Measurements from ENCODE around the gene NPIPB8.
"Not testable (repeated sequence)": the region's sequence is repeated elsewhere in the genome, so short reads cannot be mapped to it uniquely, and the experiment has no call there.

Gene NPIPB8

DNA sequence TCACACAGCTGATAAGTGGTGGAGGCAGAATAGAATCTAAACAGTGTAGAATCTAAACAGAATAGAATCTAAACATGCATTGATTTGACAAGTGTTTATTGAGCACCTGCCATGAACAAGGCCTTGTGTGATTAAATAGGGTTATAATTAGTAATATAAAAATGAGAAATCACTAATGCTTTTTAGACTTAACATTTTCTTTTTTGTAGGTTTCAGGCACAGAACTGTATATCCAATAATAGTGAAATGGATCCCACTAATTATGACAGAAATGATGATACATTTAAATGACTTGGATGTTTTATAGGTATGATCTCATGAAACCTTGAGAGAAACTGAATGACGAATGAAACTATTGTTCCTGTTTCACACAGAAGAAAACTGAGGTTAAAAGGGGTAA, at the start of gene NPIPB8:
NPIPB8 (plus strand) TSS at position 301 of the 400 bp plus-strand sequence. CDS start 296 bp downstream, outside the sequence.
- not testable (repeated sequence) for DNase-seq (ENCODE audit: low read depth in 2 of 2)

DNA sequence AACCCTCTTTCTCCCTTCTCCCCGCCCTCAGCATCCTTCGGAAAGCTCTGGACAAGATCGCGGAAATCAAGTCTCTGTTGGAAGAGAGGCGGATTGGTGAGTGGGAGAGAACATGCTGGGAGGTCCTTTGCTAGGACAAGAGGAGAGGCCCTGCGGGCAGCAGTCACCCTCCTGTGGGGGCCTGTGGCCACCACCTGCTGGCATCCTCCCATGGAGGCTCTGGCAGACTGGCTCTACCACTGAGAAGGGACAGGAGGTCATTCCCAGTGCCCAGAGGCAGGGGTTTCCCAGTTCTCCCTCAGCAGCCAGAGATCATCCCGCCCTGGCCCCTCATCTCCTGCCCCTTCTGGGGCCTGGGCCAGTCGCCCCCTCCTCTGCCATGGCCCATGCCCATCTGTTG, 48.8 kb upstream of the NPIPB8 start:
- no peak for DNase-seq (ENCODE audit: low read depth in 2 of 2)

DNA sequence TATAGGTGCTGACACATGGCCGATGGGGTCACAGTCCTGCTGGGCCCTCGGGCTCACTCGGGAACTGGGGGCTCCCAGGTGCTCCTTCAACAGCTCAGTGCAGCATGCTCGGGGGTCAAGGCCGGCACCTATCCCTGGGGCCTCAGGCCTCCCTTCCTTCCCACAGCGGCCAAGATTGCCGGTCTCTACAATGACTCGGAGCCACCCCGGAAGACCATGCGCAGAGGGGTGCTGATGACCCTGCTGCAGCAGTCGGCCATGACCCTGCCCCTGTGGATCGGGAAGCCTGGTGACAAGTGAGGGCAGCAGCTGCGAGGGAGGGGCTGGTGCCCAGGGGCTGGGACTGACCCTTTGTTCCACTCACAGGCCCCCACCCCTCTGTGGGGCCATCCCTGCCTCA, 47.9 kb upstream of the NPIPB8 start:
- no peak for DNase-seq (ENCODE audit: low read depth in 2 of 2)

DNA sequence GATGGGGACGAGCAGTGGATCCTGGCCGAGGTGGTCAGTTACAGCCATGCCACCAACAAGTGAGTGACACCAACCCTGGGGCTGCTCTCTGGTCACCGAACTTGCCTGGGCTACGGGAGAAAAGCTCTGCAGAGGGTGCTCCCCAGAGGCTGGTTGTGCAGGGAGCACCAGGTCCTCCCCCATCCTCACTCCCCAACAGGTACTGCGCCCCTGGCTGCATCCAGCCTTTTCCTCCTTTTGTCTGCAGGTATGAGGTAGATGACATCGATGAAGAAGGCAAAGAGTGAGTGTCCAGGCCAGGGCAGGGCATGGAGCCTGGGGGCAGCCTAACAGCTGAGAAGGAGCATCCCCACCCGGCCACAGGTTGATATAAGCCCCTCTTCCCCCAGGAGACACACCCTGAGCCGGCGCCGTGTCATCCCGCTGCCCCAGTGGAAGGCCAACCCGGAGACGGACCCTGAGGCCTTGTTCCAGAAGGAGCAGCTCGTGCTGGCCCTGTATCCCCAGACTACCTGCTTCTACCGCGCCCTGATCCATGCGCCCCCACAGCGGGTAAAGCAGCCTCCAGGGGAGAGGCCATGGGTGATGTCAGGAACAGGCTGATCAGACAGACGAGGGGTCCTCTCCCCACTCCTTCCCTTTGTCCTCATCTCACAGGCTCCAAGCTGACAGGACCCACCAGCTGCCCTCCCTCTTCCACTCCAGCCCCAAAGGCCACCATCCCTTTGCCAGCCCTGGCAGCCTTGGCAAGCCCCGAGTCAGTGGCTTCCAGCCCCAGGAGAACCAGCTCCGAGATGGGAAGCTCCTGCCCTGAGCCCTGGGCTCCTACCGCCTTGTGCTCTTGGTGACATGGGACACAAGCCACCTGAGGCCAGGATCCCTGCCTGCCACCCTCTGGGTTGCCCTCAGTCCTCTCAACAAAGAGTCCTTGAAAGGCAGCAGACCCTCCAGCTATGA, 47.2 kb upstream of the NPIPB8 start:
- no peak for DNase-seq (ENCODE audit: low read depth in 2 of 2)

DNA sequence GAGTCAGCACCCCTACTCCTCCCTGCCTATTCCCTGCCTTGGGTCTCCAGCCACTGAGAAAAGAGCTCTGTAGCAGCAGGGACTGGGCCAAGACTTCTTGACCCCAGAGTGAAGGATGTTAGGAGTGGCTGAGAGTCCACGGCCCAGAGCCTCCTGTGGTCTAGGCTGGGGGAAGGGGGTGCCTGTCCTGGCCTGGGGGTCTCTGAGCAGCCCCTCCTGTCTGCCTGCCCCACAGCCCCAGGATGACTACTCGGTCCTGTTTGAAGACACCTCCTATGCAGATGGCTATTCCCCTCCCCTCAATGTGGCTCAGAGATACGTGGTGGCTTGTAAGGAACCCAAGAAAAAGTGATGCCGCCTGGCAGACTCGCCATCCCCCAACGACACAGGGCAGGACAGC, 46.5 kb upstream of the NPIPB8 start:
- DNase-seq (ENCODE audit: low read depth in 2 of 2): no peak

DNA sequence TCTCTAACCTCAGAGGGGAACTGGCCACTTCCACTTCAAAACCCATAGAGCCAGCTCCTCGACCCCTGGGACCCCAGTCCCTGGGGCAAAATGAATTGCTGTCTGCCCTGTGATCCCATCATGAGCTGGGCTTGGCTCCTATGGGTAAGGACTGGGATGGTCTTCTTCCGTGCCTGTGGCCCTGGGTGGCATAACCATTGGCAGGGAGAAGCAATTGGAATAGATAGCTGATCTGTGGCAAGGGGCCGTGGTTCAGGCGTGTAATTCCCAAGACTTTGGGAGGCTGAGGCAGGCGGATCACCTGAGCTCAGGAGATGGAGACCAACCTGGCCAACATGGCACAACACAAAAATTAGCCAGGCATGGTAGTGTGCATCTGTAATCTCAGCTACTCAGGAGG, 45.4 kb upstream of the NPIPB8 start:
- DNase-seq (ENCODE audit: low read depth in 2 of 2): no peak

DNA sequence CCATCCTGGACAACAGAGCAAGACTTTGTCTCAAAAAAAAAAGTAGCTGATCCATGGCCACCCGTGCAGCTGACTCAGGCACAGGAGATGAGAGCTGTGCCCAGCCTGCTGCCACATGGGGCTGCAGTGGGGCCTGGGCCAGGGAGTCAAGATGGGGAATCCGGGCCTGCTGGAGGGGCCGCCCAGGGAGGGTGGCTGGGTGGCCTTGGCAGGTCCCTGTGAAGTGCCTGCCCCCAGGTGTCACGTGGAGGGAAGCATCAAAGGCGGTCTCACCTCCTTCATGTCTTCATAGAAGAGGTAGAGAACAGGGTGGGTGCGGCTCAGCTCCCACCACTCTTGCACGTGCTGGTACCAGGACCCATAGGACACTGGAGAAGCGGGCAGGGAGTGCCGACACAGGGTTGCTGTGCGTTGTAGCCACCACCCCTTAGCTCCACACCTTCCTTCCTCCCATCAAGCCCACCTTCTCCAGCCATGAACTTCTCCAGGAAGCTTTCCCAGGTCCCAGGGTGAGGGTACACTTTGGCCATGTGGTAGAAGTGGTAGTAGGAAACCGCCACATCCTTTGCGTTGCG, 44.8 kb upstream of the NPIPB8 start:
- DNase-seq (ENCODE audit: low read depth in 2 of 2): no peak

DNA sequence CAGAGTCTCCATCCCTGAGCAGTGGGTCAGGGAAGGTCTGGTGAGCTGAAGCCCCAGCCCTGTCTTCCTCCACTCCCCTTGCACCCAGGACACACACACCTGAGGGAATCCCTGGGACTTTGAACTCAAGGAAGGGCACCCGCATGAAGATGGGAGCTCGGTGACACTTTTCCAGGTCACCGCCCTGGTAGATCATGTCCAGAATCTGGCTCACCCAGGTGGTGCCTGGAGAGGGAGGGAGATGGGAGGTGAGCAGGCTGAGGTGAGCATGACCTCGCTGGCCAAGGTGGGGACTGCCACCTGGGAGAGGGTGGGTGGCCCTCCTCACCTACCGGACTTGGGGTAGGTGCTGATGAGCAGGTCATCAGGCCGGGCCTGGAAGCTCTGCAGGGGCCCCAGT, 42.4 kb upstream of the NPIPB8 start:
- not testable (repeated sequence) for DNase-seq (ENCODE audit: low read depth in 2 of 2)

DNA sequence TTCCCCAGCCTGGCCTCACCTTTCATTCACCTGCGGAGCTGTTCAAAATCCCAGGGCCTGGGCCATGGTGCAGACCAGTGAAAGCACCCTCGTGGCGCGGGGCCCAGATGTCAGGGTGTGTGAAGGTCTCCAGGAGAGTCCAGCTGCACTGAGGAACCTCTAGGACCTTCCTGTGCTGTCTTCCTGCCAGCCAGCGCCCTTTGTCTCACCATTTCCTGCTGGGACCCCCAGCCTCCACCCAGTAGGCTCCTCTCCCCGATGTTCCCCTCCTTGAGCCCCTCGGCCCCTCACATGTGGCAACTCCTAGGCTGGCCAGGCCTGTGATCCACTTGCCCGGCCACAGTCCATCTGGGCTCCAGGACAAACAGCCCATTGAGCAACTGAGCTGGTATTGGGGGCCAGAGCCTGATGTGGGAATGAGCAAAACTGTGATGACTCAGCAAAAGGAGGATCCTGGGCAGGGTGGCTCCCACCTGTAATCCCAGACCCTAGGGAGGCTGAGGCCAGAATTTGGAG, 41.7 kb upstream of the NPIPB8 start:
- DNase-seq (ENCODE audit: low read depth in 2 of 2): no peak

DNA sequence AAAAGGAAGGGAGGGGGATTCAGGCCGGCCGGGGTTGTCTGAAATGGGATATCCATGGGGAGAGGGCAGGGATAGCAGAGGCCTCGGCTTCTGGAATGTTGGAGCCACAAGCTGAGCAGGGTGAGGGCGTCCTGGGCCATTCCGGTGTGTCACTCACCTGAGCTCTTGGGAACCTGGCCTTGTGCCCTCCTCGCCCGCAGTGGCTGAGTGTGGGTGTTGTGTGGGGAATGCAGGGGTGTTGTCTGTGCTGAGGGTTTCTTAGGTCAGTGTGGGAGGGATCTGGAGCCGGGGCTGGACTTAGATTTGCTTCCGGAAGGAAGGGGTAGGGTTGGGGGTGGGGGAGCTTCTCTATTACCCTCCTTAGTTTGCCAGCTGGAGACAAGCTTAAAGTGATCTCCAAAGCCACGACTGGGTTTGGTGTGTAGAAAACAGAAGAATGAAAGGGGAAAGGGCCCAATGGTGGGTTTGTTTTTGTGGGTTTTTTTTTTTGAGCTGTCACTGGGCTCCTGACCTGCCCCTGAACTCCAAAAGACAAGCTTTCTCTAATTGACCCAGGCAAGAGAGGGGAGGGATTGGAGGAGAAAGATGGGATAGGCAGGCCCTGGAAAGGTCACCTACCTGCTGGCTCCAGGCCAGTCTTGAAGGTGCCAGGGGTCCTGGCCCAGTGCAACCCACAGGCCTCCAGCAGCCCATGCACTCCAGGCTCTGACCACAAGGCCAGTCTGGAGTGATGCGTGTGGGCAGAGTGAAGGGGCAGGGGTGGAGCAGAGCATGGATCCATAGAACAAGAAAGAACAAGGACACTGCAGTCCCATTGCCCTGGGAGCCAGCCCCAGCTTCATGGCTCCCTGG, 40.8 kb upstream of the NPIPB8 start, which contains the start of gene SULT1A2:
SULT1A2 (minus strand) TSS at position 211 of the 852 bp plus-strand sequence. CDS start 1,120 bp downstream, outside the sequence.
- DNase-seq (ENCODE audit: low read depth in 2 of 2): no peak

DNA sequence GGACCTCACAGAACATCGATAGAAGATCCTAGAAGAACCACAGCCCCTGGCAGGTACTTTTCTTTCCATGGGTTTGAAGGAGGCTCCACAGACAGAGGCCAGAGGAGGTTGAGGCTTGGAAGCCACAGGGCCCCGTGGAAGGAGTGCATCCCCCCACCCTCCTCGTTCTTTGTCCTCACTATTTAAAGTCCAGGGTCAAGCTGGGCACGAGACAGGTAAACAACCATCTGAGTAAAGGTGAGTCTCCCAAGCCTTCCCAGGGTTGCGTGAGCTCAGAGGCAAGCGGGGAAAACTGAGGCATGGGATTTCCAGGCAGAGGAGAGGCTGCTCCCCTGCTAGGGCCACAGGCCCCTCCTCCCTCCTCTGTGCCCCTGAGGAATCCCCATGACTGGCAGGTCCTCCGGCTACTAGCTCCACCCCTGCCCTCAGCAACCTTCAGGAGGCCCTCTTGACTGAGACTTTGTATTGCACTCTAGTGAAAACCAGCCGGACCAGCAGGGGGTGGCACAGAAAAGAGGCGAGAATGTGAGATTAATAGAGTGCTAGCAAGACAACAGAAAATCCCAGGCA, 40.1 kb upstream of the NPIPB8 start:
- no peak for DNase-seq (ENCODE audit: low read depth in 2 of 2)

DNA sequence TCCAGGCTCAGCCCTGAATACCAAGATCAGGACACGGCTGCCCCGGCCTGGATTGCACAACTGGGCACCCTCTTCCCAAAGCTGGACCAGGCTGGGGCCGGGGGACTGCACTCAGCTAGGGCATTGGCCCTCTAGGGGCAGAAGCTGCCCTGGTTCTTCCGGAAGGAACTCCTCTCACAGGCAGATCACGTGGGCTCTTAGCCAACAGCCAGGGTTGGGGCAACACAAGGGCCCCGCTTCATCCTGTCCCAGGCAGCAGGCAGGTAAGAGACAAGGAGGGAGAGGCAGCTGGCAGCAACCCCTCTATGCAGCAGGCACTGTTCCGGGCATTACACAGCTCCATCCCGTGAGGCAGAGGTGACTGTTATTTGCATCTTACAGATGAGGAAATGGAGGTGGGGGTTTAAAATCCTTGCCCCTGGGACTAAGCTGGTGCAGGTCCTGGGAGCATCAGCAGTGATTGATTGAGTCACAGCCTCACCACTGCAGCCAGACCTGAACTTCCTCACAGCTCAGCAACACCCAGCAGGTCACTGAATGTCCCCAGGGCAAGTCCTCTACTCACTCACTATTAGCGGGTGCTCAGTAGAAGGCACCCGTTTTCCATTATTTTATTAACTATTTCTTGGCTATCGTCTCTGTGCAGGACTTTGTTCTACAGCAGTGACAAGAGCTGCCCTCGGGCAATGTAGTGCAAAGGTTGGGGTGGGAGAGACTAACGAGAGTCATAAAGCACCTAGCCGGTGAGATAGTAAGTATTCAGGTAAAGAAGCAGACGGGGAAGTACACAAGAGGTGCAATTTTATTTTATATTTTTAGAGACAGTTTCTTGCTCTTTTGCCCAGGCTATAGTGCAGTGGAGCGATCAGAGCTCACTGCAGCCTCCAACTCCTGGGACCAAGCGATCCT, 38.2 kb upstream of the NPIPB8 start:
- DNase-seq (ENCODE audit: low read depth in 2 of 2): not testable (repeated sequence)

DNA sequence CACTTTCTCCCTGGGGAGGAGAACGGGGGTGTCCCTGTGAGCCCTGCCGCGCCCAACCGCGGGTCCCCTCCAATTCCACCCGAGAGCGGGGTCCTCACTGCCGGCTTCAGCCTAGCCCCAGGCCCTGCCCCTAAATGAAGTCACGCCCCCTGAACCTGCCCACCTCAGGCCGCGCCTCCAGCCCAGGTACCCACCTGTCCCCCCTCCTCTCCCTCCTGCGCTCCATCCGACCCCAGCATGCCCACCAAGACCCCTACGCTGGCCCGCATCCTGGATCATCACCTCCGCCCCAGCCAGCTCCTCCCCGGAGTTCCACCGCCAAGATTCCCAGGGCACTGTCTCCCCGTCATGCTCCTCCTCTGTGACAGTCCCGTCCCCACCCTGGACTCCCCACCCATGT, 36.9 kb upstream of the NPIPB8 start:
- not testable (repeated sequence) for DNase-seq (ENCODE audit: low read depth in 2 of 2)

DNA sequence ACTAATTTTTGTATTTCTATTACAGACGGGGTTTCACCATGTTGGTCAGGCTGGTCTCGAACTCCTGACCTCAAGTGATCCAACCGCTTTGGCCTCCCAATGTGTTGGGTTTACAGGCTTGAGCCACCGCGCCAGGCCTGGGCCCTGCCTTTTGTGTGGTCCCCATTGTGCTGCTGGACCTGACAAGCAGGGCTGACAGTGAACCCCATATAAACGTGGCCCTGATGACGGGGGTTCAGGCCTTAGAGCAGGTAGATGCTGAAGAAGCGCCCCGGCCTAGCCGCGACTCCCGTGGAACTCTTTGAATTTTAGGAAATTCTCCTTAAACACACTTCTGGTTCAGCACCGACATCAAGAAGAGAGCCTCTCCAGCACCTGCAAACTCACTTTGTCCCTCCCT, 36.3 kb upstream of the NPIPB8 start:
- not testable (repeated sequence) for DNase-seq (ENCODE audit: low read depth in 2 of 2)

DNA sequence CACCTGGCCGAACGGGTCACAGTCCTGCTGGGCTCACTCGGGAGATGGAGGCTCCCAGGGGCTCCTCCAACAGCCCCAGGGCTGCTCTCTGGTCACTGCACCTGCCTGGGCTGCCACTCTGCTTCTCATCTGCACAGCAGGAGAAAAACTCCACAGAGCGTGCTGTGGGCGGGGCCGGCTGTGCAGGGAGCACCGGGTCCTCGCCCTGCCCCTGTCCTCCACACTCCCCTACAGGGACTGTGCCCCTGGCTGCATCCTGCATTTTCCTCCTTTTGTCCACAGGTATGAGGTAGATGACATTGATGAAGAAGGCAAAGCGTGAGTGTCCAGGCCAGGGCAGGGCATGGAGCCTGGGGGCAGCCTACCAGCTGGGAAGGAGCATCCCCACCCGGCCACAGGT, 35.8 kb upstream of the NPIPB8 start:
- not testable (repeated sequence) for DNase-seq (ENCODE audit: low read depth in 2 of 2)

DNA sequence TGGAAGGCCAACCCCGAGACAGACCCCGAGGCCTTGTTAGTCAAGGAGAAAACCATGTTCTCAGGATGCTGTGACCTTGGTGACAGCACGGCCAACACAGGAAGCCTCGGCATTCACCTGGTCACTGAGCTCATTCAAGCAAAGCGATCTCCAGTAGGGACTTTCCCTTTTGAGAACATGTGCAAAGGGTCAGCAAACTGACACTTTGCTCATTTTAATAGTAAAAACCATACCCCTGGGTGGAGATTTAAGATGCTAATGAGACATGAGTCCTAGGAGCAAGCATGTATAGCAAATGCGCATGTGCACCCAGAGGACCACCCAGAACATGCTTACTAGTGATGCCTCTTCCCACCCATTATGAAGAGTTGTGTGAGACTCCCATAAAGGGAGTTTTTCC, 35.3 kb upstream of the NPIPB8 start:
- no peak for DNase-seq (ENCODE audit: low read depth in 2 of 2)

DNA sequence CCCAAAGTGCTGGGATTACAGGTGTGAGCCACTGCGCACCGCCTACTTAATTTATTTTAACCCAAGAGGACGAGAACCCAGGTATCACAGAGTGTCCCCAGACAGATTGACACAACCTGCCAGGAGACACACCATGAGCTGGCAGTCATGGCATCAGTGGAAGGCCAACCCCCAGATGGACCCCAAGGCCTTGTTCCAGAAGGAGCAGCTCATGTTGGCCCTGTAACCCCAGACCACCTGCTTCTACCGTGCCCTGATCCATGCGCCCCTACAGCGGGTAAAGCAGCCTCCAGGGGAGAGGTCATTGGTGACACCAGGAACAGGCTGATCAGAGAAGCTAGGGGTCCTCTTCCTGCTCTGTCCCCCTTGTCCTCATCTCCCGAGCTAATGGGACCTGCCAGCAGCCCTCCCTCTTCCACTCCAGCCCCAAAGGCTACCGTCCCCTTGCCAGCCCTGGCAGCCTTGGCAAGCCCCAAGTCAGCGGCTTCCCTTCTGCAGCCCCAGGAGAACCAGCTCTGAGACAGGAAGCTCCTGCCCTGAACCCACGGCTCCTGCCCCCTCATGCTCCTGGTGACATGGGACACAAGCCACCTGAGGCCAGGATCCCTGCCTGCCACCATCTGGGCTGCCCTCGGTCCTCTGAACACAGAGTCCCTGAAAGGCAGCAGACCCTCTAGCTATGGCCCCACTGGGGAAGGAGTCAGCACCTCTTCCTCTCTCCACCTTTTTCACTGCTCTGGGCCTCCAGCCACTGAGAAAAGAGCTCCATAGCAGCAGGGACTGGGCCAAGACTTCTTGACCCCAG, 34.3 kb upstream of the NPIPB8 start:
- DNase-seq (ENCODE audit: low read depth in 2 of 2): no peak

DNA sequence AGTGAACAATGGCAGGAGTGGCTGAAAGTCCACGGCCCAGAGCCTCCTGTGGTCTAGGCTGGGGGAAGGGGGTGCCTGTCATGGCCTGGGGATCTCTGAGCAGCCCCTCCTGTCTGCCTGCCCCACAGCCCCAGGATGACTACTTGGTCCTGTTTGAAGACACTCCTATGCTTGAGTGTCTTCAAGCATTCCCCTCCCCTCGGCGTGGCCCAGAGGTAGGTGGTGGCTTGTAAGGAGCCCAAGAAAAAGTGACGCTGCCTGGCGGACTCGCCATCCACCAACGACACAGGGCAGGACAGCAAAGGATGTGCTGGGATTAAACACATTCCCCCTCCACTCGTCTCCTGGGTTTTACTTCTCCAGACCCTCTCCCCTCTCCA, 33.7 kb upstream of the NPIPB8 start:
- DNase-seq (ENCODE audit: low read depth in 2 of 2): no peak

DNA sequence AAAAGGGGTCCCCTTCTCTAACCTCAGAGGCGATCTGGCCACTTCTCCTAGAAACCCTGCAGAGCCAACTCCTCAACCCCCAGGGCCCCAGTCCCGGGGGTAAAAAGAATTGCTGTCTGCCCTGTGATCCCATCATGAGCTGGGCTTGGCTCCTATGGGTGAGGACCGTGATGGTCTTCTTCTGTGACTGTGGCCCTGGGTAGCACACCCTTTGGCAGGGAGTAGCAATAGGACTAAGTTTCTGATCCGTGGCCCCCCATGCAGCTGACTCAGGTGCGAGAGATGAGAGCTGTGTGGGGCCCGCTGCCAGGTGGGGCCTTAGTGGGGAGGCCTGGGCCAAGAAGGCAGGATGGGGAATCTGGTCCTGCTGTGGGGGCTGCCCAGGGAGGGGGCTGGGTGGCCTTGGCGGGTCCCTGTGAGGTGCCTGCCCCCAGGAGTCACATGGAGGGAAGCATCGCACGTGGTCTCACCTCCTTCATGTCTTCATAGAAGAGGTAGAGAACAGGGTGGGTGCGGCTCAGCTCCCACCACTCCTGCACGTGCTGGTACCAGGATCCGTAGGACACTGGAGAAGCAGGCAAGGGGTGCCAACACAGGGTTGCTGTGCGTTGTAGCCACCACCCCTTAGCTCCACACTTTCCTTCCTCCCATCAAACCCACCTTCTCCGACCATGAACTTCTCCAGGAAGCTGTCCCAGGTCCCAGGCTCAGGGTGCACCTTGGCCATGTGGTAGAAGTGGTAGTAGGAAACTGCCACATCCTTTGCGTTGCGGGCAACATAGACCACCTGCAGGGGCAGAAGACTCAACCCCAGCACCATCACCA, 31.4 kb upstream of the NPIPB8 start:
- no peak for DNase-seq (ENCODE audit: low read depth in 2 of 2)
